Stimulated activated CD8-positive, alpha-beta memory T cell treated with anti-CD3 and anti-CD28 coated beads, Interleukin-7, amount 100 ng/mL, for 4 hours (primary cell): ENCODE results near the gene URGCP.

Experiments
- DNase-seq, 2 donors: peaks; one replicate each; pipeline ENCODE4 v3.0.0-alpha.2; 2020; ENCODE audit warnings: low read depth in 2 of 2

Gene URGCP, protein sequence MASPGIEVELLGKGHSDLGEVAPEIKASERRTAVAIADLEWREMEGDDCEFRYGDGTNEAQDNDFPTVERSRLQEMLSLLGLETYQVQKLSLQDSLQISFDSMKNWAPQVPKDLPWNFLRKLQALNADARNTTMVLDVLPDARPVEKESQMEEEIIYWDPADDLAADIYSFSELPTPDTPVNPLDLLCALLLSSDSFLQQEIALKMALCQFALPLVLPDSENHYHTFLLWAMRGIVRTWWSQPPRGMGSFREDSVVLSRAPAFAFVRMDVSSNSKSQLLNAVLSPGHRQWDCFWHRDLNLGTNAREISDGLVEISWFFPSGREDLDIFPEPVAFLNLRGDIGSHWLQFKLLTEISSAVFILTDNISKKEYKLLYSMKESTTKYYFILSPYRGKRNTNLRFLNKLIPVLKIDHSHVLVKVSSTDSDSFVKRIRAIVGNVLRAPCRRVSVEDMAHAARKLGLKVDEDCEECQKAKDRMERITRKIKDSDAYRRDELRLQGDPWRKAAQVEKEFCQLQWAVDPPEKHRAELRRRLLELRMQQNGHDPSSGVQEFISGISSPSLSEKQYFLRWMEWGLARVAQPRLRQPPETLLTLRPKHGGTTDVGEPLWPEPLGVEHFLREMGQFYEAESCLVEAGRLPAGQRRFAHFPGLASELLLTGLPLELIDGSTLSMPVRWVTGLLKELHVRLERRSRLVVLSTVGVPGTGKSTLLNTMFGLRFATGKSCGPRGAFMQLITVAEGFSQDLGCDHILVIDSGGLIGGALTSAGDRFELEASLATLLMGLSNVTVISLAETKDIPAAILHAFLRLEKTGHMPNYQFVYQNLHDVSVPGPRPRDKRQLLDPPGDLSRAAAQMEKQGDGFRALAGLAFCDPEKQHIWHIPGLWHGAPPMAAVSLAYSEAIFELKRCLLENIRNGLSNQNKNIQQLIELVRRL

DNA sequence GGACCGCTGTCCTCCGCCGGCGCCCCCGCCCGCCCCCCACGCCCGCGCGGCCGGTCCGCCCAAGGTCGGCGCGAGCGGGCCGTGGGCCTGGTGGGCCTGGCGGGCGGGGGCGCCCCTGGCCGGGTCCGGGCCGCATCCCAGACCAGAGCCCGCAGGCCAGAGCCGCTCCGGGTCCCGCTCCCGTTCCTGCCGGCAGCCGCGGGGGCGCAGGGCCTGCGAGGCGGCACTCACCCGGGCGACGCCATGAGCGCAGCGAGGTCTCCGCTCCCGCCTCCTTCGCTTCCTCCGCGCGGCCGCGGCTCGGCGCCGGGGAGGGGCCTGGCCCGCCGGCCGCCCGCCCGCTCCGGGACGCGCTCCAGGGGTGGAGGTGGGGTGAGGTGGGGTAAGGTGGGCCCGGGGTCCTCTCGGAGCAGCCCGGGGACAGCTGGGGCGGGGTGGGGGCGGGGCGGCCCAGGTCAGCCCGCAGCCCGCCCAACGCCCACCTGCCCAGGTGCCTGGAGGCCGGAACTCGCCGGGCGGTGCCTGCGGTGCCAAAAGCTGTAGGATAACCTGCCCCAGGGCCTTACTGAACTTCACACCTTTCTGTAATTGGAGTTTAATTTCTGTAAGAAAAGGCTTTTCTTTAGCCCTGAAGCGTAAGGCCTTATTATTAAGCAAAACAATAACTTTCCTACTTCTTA lies at the start of gene URGCP:
Gene URGCP, minus strand, starts transcription at position 266 of the 680 bp plus-strand sequence. Its CDS starts 21 bp downstream, at position 245.
- peak in 1 of 2 donors; percentile 47 for DNase-seq

DNA sequence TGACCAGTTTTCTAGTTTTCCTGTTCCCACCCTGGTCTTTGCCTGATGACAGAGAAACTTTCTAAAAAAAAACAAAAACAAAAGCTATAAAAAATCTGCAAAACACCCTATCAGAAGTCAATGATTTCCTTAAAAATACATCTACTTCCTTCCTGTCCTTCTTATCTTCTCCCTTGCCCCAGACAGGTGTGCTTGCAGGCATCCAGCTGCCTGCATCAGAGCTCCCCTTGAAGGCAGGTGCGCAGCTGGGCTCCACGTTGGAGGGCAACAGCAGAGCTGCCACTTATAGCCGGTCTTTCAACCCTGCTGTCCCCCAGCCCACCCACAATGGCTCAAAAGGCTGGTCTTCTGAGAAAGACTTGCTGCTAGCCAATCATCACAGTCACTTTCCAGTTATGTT lies 49.6 kb upstream of the URGCP start:
- no peak for DNase-seq

DNA sequence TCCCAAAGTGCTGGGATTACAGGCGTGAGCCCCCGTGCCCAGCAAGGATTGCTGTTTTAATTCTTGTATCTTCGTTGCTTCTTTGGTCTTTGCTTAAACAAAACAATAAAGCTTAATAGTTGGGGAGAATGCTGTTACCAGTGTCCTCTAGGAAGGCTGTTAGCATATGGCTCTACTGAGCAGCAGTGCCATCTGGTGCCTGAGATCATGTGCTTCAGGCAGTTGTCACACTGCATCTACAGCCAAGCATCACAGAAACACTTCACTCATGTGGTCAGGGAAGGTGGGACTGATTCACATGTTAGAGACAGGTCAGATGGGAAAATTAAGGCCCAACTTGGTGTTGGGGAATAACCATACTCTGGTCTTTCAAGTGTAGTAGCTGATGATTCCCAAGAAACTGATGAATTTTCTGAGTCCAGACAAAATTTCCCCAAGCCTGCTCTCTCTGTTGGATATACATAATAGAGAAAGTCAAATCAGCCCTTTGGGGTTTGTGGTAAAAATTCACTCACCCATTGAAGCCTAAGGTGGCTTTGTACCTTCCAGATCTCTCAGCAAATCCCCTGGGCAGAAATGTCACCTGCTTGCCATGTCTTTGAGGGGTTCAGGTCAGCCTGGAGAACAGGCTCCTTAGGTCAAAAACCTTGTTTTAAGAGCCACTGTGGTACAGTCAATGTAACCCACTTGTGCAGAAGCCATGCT lies 48.3 kb upstream of the URGCP start:
- DNase-seq = no peak

DNA sequence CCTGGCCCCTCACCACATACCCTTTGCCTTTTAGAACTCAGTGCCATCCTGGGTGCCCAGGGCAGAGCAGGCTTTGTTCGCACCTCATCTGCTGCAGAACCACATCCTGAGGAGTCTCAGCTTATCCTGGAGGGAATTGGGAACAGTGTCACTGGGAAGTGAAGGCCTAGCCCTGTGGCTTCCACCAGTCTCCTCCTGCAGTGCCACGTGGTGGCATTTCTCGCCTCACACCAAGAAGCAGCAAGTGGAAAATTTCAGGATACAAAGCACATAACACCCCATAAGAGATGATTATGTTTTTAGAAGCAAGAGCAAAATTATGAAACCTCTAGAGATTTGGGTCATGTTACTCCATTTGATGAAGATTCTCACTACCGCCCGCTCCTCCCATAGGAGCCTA lies 46.7 kb upstream of the URGCP start:
- DNase-seq = no peak

DNA sequence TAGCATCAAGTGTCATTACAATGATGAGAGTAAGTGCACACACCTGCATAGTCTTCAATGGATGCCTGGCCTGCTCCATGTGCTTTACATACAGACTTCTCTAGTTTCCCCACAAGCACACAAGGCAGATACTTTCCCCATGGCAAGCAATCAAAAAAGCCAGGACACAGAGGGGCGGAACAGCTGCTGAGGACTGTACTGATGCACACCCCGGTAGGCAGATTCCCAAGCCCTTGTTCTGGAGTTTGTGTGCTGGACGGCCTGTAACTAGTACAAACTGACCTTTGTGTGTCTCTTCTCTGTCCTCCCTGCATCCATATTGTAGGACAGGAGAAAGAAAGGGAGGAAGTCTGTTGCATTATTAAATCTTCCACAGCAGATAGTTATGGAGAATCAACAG lies 45.6 kb upstream of the URGCP start:
- no peak for DNase-seq

DNA sequence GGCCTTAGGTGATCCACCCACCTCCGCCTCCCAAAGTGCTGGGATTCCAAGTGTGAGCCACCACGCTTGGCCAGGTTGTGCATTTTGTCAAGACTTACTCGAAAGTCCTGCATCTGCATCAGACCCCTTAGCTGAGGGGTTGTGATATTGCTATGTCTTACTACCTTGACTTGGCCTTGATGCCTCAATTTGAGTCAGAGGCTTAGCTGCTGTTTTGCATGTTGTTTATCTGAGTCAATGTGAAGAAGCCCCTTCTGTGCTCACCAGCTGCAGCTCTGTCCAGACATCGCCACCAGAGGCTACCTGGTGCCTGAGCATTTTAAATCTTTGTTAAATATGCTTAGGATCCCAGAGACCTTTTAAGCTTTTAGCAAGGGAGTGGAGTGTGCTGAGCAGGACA lies 37.9 kb upstream of the URGCP start:
- DNase-seq = no peak

DNA sequence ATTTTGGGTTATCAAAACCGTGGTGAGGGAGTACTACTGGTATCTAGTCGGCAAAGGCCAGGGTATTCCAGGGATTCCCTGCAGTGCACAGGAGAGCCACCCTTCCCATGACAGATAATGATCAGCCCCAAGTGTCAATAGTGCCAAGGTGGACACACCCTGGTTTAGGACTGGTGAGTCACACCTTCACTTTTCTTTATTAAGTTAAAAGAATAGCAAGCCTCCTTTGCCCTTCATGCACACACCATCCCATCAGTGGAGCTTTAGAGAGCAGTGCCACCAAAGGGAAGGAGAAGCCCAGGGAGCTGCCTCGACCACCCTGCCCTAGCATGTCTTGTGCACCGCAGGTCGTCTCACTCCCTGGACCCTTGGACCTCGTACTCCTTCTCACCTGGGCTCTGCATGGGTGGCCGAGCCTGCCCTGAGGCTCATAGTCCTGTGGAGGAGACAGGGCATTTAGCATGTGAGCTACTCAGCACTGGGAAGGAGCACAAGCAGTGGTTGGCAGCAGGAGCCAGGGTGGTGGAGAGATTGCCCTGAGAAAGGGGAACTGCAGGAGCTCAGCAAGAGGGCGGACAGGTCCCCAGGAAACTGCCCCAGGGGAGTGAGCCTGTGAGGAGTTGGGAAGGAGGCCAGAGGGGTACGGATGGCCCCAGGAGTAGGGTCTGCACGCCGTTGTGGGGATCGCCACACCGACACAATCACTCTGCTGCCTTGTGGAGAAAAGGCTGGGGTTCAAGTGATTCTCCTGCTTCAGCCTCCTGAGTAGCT lies 37.2 kb upstream of the URGCP start:
- no peak for DNase-seq

DNA sequence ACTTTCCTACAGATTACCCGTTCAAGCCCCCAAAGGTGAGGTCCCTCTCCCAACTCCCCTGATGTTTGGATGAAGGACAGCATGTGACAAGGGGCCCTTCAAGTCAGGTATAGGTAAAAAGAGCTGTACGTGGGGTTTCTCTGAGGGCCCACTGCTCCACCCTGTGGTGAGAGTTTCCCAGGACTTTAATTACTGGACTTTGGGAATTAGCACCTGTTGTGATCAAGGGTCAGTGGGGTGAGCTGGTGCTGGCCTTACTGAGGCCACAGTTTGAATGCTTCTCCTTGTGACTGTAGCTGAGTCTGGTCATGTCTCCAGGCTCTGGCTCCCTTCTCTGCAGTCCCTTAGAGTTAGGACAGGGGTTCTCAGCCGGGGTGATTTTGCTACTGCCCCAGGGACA lies 36.6 kb upstream of the URGCP start:
- DNase-seq = no peak

DNA sequence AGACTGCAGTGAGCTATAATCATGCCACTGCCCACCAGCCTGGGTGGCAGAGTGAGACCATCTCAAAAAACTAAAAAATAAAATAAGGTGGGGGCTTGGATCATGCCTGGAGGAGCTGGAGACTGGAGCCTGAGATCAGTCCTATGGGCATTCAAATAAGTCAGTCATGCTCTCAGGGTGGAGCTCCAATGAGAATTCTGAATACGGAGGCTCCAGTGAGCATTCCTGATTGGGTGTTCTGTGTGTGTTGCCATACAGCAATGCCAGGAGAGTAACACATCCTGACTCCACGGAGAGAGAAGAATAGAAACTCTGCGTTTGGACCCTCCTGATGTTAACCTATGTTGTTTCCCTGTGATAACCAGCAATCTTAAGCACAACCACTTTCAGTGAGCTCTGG lies 35.9 kb upstream of the URGCP start:
- DNase-seq = no peak

DNA sequence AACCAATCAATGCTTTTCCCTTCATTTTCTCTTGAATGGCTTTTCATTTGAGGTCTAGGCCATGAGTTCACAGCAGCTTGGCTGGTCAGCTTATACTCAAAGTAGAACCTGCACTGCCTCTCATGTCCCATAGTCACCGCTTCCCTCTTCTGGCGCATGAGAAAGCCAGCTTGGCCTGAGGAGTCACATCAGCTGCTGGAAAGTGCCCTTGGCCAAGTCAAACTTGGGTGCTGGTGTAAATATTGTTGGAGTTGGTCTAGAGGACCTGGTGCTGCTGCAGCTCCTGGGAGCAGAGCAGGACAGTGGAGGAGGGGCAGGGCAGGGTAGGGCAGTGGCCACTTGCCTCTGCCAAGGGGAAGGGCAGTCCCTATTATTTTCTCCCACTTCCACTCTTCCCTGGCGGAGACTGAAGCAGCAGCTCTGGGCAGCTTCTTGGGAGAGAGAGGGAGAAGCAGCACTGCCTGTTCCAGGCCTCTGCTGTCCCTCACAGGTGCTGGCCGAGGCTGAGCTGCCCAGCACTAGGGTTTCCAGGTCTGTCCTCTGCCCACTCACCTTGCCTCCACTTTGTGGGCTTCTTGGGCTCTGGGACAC lies 32.6 kb upstream of the URGCP start:
- no peak for DNase-seq

DNA sequence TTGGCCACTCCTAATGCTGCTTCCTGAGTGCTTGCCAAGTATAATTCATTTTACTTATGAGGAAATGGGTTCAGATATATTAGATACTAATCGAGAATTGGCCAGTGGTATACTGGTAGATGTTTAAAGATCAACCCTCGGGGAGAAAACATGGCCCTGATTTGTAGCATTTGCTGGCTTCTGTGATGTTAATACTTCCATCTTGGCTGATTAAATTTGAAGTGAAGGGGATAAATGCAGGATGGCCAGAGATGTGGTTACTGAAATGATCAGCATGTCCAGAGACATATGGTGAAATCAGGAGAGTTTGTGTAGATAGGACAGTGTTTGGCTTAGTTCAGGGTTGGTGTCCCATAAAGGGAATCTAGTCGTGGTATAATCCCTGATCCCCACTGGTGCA lies 31.0 kb upstream of the URGCP start:
- DNase-seq = no peak

DNA sequence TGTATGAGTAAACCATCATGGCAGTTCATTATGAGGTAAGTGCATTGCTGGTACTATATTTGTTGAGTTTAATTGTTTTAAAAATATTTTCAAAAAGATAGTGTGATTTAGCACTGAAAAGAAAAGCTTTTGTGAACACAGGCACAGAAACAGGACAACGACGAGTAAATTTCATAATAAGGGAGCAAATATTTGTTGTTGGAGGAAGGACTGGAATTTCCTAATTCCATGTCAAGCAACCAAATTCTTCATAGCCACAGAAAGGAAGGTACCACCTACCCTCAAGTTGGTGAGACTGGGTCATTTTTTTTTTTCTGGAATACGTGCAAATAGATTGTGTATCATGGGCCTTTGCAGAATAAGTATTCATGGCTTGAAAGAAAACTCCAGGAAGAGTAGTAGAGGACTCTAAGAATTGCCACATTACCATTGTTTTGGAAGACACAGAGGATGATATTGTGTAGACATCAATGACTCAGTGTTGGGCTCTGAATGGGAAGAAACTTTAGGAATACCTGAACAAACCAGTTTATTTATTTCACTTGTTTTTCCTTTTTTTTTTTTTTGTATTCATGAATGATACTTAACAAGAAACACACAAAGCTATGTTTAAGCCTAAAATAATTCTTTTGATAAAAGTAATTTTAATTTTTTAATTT lies 27.6 kb upstream of the URGCP start:
- DNase-seq = no peak

DNA sequence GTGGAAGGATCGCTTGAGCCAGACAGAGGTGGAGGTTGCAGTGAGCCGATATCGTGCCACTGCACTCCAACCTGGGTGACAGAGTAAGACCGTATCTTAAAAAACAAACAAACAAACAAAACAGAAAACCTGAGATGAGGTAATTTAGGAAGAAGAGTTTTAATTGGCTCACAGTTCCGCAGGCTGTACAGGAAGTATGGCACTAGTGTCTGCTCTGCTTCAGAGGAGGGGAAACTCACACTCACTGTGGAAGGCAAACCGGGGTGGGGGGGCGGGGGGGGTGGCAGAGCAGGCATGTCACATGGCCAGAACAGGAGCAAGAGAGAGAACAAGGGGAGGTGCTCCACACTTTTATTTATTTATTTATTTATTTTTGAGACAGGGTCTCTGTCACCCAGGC lies 24.9 kb upstream of the URGCP start:
- DNase-seq = no peak

DNA sequence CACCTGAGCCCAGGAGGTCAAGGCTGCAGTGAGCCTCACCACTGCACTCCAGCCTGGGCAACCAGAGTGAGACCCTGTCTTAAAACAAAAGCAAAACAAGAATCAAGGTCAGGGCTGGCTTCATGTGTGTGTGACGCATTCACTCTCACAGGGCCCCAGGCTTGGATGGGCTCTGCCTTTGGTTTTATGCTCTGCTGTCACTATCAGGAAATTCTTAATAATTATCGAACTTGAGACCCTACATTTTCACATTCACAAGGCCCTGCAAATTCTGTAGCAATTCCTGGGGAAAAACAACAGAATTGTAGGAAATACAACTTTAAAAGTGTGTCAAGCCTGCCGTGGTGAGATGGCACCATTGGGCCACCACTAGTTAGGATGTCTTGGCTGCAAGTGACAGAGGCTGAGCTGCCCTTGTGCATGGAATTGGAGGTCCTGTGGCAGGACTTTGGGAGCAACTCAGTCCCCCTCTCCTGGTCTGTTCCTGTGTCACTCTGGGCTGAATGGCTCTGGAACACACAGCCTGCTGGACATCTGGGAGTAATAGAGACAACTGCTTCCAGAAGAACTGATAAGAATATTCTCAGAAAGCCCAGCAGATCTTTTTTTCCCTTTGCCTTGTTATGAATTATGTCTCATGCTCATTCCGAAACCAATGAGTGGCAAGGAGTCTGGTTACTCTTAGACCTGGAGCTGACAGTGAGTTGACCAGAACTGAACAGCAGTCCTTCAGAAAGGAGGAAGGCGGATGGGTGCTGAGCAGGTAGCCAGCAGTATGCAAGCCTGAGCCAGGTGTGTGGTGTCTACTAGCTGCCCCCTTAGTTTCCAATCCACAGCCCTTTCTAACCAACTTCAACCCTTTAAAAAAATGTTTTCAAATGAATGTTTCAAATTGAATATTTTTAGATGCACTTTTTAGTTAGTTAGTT lies 23.4 kb upstream of the URGCP start:
- no peak for DNase-seq

DNA sequence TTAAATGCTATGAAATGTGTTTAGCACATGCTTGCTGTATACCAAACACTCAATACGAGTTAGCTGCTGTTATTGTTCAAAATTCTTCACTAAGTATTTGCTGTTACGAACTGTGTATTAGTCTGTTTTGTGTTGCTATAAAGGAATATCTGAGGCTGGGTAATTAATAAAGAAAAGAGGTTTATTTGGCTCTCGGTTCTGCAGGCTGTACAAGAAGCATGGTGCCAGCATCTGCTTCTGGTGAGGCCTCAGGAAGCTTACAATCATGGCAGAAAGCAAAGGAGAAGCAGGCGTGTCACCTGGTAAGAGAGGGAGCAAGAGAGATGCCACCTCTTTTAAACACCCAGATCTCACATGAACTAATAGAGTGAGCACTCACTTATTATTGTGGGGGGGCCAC lies 21.4 kb upstream of the URGCP start:
- DNase-seq = no peak

DNA sequence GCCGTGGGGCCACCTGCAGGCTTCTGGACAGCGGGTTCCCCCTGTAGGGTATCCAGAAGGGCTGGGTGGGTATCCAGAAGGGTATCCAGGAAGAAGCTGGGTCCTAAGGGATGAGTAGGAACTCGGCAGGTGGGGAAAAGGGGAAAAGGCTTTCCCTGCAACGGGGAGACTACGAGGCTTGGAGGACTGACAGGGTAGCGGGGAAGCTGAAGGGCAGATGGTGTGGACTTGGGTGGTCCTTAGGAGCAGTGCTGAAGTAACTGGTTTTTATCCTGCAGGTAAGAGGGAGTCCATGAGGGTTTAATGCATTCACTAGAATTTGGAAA lies 20.4 kb upstream of the URGCP start:
- no peak for DNase-seq

DNA sequence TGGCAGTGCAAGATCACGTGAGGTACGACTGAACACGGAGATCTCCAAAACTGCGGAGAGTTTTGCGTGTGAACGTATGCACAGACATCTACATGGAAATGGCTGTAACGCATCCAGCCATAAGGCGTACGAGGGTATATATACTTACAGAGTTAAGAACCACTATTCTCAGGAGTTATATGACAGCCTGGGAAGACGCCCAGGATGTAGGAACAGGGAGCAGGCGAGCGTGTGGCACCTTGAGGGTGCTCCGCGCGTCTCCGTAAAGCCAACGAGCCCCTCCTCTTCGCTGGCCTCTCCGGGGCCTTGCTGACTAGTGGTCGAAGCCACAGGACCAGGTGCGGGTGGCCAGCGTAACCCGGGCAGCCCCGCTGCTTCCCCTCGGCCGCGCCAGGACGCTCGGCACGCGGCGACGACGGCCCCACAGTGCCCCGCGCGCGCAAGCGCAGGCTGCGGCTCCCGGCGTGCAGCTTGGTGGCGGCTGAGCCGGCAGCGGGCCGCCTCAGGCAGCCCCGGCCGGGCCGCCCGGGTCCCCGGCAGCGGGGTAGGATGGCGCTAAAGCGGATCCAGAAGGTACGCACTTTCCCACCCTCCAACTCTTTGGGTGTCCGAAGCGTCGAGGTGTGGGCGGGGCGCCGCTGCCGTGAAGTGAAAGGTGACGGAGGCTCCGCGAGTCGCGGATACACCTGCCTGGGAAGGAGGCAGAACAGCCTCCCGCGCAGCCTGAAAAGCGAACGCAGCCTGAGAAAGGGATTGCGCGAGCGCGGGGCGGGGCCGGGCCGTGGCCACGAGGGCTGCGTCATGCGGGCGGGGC lies 19.8 kb upstream of the URGCP start, which contains the start of gene UBE2D4:
Gene UBE2D4, plus strand, starts transcription at position 453 of the 814 bp plus-strand sequence. Its CDS starts 97 bp downstream, at position 550.
- peak; percentile 81 to 89 for DNase-seq

DNA sequence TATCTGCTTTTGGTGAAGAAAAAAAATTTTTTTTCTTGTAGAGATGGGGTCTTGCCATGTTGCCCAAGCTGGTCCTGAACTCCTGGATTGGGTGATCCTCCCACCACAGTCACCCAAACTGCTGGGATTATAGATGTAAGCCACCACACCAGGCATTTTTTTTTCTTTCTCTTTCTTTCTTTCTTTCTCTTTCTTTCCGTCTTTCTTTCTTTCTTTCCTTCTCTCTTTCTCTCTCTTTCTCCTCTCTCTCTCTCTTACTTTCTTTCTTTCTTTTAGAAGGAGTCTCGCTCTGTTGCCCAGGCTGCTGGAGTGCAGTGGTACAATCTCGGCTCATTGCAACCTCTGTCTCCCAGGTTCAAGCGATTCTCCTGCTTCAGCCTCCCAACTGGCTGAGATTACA lies 16.3 kb upstream of the URGCP start:
- no peak for DNase-seq
